ENCODE data around the gene PLA2G10.
"Not testable (repeated sequence)": the region's sequence is repeated elsewhere in the genome, so short reads cannot be mapped to it uniquely, and the experiment has no call there.

The PLA2G10 gene

GRCh38 chr16:14694129-14694528 is at the start of gene PLA2G10:
PLA2G10 (minus strand) TSS chr16:14694308; CDS start chr16:14694229, 79 bp downstream.
- not testable (repeated sequence) for DNase-seq

GRCh38 chr16:14742273-14743128 is 48.4 kb upstream of the PLA2G10 start, which contains the start of gene NPIPA2:
NPIPA2 (plus strand) TSS chr16:14742533; CDS start chr16:14748066, 5,533 bp downstream.
- DNase-seq, result not testable (repeated sequence)

DNA sequence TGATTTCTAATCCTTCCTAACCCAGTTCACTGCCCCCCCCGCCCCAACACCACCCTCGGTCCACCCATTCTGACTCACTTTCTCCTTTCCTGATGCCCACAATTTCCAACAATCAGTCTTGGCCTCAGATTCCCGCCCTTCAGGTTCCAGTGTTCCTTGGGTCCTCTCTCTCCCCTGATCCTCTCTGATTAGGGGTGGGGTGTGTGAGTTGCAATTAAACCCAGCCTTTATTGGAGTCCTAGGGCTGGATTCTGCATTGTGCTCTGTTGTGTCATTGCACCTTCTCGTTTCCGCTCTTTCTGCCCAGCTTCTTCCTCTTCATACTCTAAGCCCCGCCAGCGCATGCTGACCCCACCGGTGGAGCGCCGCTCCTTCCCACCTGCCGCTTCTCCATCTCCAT is 47.7 kb upstream of the PLA2G10 start:
- not testable (repeated sequence) for DNase-seq

GRCh38 chr16:14740832-14741385 is 46.8 kb upstream of the PLA2G10 start:
- DNase-seq, result not testable (repeated sequence)

DNA sequence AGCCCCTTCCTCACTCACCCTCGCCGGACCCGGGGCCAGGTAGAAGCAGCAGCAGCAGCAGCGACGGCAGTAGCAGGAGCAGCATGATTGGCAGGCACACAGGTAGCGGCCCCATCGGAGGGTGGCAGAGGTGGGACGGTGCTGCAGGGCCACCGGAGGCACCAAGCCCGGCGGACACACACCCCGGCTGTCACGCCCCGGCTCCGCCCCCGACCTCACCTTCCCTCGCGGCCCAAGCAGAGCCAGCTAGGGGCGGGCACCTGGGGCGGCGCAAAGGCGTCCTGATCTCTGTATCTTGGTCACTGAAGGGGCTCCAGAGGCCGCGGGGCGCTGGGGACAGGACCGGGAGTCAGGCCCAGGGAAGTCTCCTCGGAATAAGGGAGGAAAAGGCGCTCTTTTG is 39.1 kb upstream of the PLA2G10 start:
- DNase-seq, result not testable (repeated sequence)

DNA sequence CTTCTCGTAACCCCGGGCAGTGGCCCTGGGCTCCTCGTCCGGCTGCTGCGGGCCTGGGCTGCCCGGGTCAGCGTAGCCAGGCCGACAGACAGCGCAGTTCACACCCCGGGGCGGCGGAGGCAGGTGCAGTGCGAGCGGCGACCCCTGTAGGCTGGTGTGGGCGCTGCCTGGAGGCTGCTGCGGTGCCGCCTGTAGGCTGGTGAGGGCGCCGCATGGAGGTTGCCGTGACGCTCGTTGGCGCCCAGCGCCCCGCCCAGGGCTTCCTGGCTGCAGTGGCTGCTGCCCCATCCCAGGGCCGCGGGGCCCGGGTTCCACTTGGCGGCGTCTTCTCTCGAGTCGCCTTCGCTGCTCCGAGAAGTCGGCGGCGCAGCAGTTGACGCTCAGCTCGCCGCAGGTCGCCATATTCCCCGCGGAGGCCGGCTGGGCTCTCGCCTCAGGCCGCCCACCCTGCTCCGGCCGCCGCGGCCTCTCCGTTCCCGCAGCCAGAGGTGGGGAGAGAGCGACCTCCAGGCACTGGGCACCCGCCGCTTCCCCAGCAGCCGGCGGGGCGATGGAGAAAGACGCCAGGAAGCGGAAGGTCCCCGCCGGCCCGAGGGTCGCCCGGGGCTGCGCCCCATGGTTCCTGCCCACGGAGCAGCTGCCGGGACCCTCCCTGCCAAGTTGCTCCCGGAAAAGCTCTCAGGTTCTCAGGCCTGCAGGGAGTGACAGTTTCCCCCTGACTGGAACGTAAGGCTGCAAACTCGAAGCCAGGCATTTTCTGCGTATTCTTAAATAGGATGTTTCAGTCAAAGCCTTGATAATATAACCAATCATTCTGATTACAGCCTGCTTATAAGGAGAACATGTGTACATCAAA is 9.3 kb upstream of the PLA2G10 start, which contains the start of gene NPIPA3:
TSS of gene NPIPA3 (plus strand) at position 256 of the 856 bp plus-strand sequence. CDS start 5,533 bp downstream, outside the sequence.
- not testable (repeated sequence) for DNase-seq

DNA sequence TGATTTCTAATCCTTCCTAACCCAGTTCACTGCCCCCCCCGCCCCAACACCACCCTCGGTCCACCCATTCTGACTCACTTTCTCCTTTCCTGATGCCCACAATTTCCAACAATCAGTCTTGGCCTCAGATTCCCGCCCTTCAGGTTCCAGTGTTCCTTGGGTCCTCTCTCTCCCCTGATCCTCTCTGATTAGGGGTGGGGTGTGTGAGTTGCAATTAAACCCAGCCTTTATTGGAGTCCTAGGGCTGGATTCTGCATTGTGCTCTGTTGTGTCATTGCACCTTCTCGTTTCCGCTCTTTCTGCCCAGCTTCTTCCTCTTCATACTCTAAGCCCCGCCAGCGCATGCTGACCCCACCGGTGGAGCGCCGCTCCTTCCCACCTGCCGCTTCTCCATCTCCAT is 8.6 kb upstream of the PLA2G10 start:
- DNase-seq, result not testable (repeated sequence)

DNA sequence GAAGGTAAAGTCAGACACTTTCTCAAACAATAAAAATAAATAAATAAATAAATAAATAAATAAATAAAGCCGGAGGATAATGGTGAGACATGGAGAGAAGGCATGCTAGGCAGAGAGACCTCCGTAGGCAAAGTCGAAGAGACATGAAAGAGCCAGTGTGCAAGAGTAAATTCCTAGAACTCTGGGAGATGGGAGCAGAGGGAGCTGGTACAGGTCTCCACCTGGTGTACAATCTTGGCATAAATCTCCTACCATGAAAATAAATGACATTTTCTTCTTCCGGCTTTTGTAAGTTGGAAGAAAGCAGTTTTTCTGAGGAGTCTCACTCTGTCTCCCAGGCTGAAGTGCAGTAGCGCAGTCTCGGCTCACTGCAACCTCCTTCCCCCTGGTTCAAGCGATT is 7.8 kb upstream of the PLA2G10 start:
- DNase-seq, result not testable (repeated sequence)

GRCh38 chr16:14685870-14686793 is 8.0 kb downstream of the PLA2G10 start:
- not testable (repeated sequence) for DNase-seq

GRCh38 chr16:14682121-14682520 is 12.0 kb downstream of the PLA2G10 start:
- no peak for DNase-seq

DNA sequence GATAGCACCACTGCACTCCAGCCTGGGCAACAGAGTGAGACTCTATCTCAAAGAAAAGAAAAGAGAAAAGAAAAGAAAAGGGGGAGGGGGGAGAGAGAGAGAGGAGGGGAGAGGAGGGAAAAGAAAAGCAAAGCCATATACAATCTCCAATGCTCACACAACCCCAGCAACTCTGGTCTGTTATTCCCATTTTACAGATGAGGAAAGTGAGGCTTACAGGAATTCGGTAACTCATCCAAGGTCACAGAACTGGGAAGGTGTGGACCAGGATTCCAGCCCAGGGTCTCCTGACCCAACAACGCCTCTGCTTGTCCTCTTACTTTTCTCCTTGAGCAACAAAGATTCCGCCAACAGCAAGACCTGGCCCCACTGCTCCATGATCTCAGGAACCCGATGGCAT is 13.0 kb downstream of the PLA2G10 start:
- DNase-seq, result no peak

- not testable (repeated sequence) for DNase-seq
Measured at GRCh38 chr16:14680396-14680795, 13.7 kb downstream of the PLA2G10 start.

DNA sequence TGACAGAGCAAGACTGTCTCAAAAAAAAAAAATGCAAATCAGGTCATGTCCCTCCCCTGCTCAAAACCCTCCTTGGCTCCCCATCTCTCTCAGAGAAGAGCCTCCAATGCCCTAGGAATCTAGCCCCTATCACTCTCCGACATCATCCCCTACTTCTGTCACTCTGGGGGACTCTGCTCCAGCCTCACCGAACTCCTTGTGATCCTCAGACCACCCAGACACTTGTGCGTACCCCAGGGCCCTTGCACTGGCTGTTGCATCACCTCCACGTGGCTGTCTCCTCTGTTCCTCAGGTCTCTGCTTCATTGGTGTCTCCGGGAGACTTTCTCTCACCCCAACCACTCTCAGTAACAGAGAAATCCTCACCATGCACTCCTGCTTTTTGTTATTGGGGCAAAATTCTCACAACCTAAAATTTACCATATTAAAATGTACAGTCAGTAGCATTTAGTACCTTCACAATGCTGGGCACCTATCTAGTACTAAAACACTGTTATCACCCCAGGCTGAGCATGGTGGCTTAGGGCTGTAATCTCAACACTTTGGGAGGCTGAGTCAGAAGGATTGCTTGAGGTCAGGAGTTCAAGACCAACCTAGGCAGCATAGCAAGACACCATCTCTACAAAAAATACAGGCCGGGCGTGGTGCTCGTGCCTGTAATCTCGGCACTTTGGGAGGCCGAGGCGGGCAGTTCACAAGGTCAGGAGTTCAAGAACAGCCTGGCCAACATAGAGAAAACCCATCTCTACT is 15.2 kb downstream of the PLA2G10 start:
- no peak for DNase-seq

DNA sequence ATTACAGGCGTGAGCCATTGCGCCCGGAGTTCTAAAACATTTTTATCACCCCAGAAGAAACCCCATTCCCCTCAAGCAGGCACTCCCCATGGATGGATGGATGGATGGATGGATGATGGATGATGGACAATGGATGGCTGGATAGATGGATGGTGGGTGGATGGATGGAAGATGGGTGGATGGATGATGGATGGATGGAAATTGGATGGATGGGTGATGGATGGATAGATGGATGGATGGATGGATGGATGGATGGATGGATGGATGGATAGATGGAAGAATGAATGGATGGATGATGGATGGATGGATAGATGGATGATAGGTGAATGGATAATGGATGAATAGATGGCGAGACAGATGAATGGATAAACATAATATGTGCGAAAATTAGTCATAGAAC is 16.5 kb downstream of the PLA2G10 start:
- DNase-seq, result no peak

DNA sequence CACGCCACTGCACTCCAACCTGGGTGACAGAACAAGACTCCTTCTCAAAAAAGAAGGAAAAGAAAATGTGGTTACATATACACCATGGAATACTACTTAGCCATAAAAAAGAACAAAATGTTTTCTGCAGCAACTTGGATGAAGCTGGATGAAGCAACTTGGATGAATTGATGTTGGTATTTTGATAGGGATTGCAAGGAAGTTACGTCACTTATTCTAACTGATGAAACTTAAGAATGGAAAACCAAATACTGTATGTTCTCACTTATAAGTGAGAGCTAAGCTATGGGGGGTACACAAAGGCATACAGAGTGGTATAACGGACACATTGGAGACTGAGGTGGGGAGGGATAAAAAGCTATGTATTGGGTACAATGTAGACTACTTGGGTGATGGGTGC is 17.5 kb downstream of the PLA2G10 start:
- no peak for DNase-seq

GRCh38 chr16:14672403-14672971 is 21.6 kb downstream of the PLA2G10 start:
- no peak for DNase-seq

DNA sequence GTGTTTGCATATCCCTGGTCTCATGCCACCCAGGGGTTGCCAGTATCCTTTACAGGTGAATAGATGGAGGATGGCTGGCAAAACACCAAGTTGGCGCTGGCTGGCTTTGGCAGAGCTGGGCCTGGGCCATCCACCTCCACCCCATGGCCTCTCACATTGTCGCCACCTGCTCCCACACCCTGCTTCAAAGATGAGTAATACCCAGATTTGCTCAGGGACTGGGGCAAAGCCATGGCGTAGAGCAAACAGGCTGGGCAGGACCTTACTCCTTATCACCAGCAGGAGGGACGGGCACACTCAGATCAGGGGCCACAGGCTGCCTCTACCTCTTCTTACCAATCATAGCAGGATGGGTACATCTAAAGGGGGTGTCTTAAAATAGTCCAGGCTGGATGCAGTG is 24.3 kb downstream of the PLA2G10 start:
- DNase-seq, result no peak

DNA sequence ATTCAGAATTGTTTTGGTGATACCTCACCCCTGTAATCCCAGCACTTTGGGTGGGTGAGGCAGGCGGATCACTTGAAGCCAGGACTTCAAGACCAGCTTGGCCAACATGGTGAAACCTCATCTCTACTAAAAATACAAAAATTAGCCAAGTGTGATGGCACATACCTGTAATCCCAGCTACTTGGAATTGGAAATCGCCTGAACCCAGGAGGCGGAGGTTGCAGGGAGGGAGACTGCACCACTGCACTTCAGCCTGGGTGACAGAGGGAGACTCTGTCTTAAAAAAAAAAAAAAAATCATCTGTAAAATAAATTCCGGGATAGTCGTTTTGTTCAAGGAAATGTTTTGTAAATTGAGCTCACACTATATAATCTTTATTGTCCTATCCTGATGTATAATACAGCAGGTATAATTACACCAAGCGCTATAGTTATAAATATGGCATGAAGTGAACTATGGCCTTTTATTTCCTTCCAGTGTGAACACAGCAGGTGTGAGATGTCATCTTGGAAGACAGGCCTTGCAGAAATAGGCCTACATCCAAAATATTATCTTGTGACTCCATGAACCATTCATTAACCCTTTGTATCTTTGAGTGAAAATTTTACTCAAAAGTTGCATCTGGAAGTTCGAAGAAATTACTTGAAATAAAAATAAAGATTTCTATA is 25.4 kb downstream of the PLA2G10 start:
- DNase-seq, result no peak

GRCh38 chr16:14667347-14668266 is 26.5 kb downstream of the PLA2G10 start:
- DNase-seq, result no peak
